ENCODE results near the gene NHERF2.

DNA sequence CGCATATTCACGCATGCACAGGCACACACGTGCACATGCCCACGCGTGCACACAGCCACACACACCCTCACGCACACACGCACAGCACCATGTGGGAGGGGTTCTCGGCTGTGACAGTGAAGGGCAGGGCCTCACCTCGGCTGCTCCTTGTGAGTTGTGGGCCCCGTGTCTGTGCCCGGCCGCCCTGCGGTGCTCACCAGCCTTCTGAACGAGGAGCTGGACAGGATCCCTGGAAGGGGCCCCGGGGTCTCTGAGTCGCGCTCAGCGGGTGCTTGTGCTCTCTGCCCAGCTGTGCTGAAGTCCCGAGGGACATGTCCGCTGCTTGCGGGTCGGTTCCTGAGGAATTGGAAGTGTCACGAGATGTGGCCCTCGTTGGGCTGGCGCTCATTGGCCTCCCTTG lies 37.2 kb downstream of the NHERF2 start:
- TF ChIP-seq, protein P1, sequence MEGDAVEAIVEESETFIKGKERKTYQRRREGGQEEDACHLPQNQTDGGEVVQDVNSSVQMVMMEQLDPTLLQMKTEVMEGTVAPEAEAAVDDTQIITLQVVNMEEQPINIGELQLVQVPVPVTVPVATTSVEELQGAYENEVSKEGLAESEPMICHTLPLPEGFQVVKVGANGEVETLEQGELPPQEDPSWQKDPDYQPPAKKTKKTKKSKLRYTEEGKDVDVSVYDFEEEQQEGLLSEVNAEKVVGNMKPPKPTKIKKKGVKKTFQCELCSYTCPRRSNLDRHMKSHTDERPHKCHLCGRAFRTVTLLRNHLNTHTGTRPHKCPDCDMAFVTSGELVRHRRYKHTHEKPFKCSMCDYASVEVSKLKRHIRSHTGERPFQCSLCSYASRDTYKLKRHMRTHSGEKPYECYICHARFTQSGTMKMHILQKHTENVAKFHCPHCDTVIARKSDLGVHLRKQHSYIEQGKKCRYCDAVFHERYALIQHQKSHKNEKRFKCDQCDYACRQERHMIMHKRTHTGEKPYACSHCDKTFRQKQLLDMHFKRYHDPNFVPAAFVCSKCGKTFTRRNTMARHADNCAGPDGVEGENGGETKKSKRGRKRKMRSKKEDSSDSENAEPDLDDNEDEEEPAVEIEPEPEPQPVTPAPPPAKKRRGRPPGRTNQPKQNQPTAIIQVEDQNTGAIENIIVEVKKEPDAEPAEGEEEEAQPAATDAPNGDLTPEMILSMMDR (IDR thresholded peaks at IDR 0.05) = no peak
- no peak for TF ChIP-seq POLR2A (IDR thresholded peaks at IDR 0.05)

Data from uterus (tissue), 2 donors.